Mesenchymal stem cell (in vitro differentiated cells and primary cell): Measurements from ENCODE around the gene MACROD2.
A peak's percentile ranks its signal among the peaks of the same experiment; 100 is the strongest.

Source experiments
- DNase-seq: peaks from one replicate; pipeline ENCODE4 v3.0.0-alpha.2; 2013
- H2AFZ ChIP-seq: one replicate; pipeline ENCODE4 v1.6.1; 2013; ENCODE audit warnings: low read depth, mild to moderate bottlenecking, control low read depth, inconsistent platforms, low read length, moderate library complexity
- H2AK5ac ChIP-seq: 2 replicates; pipeline ENCODE4 v1.6.1; 2013; ENCODE audit warnings: low read length, moderate library complexity, mild to moderate bottlenecking, inconsistent platforms; ENCODE audit not compliant: severe bottlenecking
- H2BK120ac ChIP-seq: one replicate; pipeline ENCODE4 v1.6.1; 2013; ENCODE audit warnings: low read depth, mild to moderate bottlenecking, inconsistent platforms, low read length, moderate library complexity
- H2BK12ac ChIP-seq, 2 experiments: one replicate each; pipeline ENCODE4 v1.6.1; 2013; ENCODE audit warnings: inconsistent platforms in 2 of 2, low read length in 2 of 2, mild to moderate bottlenecking in 2 of 2, moderate library complexity in 2 of 2, control low read depth in 1 of 2
- H2BK15ac ChIP-seq: one replicate; pipeline ENCODE4 v1.6.1; 2013; ENCODE audit warnings: mild to moderate bottlenecking, low read depth, inconsistent platforms; ENCODE audit not compliant: poor library complexity, severe bottlenecking
- H2BK5ac ChIP-seq: 2 replicates; pipeline ENCODE4 v1.6.1; 2013; ENCODE audit warnings: low read depth, mild to moderate bottlenecking, low read length, control low read depth, inconsistent platforms; ENCODE audit not compliant: poor library complexity, severe bottlenecking
- H3K14ac ChIP-seq, 2 experiments: one replicate each; pipeline ENCODE4 v1.6.1; 2013; ENCODE audit warnings: inconsistent platforms in 2 of 2, low read length in 2 of 2, control low read depth in 1 of 2, mild to moderate bottlenecking in 1 of 2, moderate library complexity in 1 of 2
- H3K18ac ChIP-seq, 2 experiments: one replicate each; pipeline ENCODE4 v1.6.1; 2013; ENCODE audit warnings: inconsistent platforms in 2 of 2, low read length in 2 of 2, control low read depth in 1 of 2, low read depth in 1 of 2, mild to moderate bottlenecking in 1 of 2
- H3K23ac ChIP-seq, 2 experiments: one replicate each; pipeline ENCODE4 v1.6.1; 2013; ENCODE audit warnings: inconsistent platforms in 2 of 2, low read length in 2 of 2, mild to moderate bottlenecking in 2 of 2, moderate library complexity in 2 of 2, control low read depth in 1 of 2
- H3K27ac ChIP-seq: 2 replicates; pipeline ENCODE4 v1.5.1; 2013; ENCODE audit warnings: mild to moderate bottlenecking, moderate library complexity, low read length, control low read depth, inconsistent platforms; ENCODE audit not compliant: poor library complexity, severe bottlenecking
- H3K27me3 ChIP-seq, 2 experiments: 2 replicates each; pipeline versions ENCODE4 v1.6.1 to v1.7.0; 2013; ENCODE audit warnings: low read length in 2 of 2, mild to moderate bottlenecking in 2 of 2, moderate library complexity in 2 of 2, control low read depth in 1 of 2, inconsistent platforms in 1 of 2; ENCODE audit not compliant: control insufficient read depth in 1 of 2, insufficient read depth in 1 of 2
- H3K36me3 ChIP-seq, 2 experiments: 2 replicates each; pipeline versions ENCODE4 v1.6.1 to v1.7.0; 2013; ENCODE audit warnings: low read length in 2 of 2, control low read depth in 1 of 2, inconsistent platforms in 1 of 2, low read depth in 1 of 2, mild to moderate bottlenecking in 1 of 2; ENCODE audit not compliant: insufficient read depth in 2 of 2, control insufficient read depth in 1 of 2
- H3K4ac ChIP-seq, 2 experiments: one replicate each; pipeline ENCODE4 v1.6.1; 2013; ENCODE audit warnings: inconsistent platforms in 2 of 2, low read length in 2 of 2, mild to moderate bottlenecking in 2 of 2, moderate library complexity in 2 of 2, control low read depth in 1 of 2, low read depth in 1 of 2
- H3K4me1 ChIP-seq: 2 replicates; pipeline ENCODE4 v1.6.1; 2013; ENCODE audit warnings: low read depth, low read length, control low read depth; ENCODE audit not compliant: control insufficient read depth, insufficient read depth
- H3K4me2 ChIP-seq: 2 replicates; pipeline ENCODE4 v1.6.1; 2013; ENCODE audit warnings: low read length, mild to moderate bottlenecking, inconsistent platforms; ENCODE audit not compliant: poor library complexity, severe bottlenecking
- H3K4me3 ChIP-seq, 2 experiments: 2 replicates each; pipeline versions ENCODE4 v1.5.1 to v1.7.0; 2013; ENCODE audit warnings: low read length in 2 of 2, mild to moderate bottlenecking in 2 of 2, control low read depth in 1 of 2, low read depth in 1 of 2; ENCODE audit not compliant: insufficient read depth in 1 of 2
- H3K79me1 ChIP-seq: replicated peaks from 2 replicates; pipeline ENCODE4 v1.6.1; 2013; ENCODE audit warnings: mild to moderate bottlenecking, control low read depth, low read length, inconsistent platforms; ENCODE audit not compliant: poor library complexity, severe bottlenecking
- H3K9ac ChIP-seq: 2 replicates; pipeline ENCODE4 v1.7.0; 2013; ENCODE audit warnings: mild to moderate bottlenecking, low read length, moderate library complexity
- H3K9me3 ChIP-seq: 2 replicates; pipeline ENCODE4 v1.7.0; 2013; ENCODE audit warnings: mild to moderate bottlenecking, low read length; ENCODE audit not compliant: control insufficient read depth
- H4K8ac ChIP-seq: one replicate; pipeline ENCODE4 v1.6.1; 2013; ENCODE audit warnings: inconsistent platforms, mild to moderate bottlenecking, low read length, moderate library complexity
- H4K91ac ChIP-seq: one replicate; pipeline ENCODE4 v1.6.1; 2013; ENCODE audit warnings: mild to moderate bottlenecking, low read length, inconsistent platforms
- WGBS: methylation state at CpG from one replicate; pipeline ENCODE4 v1.1.7; 2013; ENCODE audit warnings: mixed read lengths; 5-methylcytosine and 5-hydroxymethylcytosine counted together

MACROD2 gene

GRCh38 chr20:16062661-16063581 lies 2067.6 kb downstream of the MACROD2 start:
- peaks cover 7% of the 10 kb centered on the region for H3K4me1 ChIP-seq
- no peak overlapping the region for H3K27ac ChIP-seq
- H3K23ac ChIP-seq, result no peak overlapping the region
- WGBS, result 58% methylated on average over 7 of the region's 10 CpGs
- no peak overlapping the region for H2BK15ac ChIP-seq
- H2AFZ ChIP-seq, result no peak overlapping the region
- H3K14ac ChIP-seq, result no peak overlapping the region
- no peak overlapping the region for H3K4me2 ChIP-seq
- peaks cover under 1% of the 10 kb centered on the region for H3K9me3 ChIP-seq
- H4K91ac ChIP-seq, result no peak overlapping the region
- H2BK12ac ChIP-seq, result no peak overlapping the region
- no peaks in the 10 kb centered on the region for H3K36me3 ChIP-seq
- H3K4me3 ChIP-seq, result no peak overlapping the region
- no peak overlapping the region for H2BK120ac ChIP-seq
- H2AK5ac ChIP-seq, result no peak overlapping the region
- no peak overlapping the region for H3K4ac ChIP-seq
- no peak for DNase-seq
- no peak overlapping the region for H2BK5ac ChIP-seq
- H3K9ac ChIP-seq, result no peak overlapping the region
- no peaks in the 10 kb centered on the region for H3K79me1 ChIP-seq
- H3K18ac ChIP-seq, result no peak overlapping the region
- no peak overlapping the region for H4K8ac ChIP-seq
- H3K27me3 ChIP-seq, result no peaks in the 10 kb centered on the region

GRCh38 chr20:16063881-16064280 lies 2068.6 kb downstream of the MACROD2 start:
- H3K14ac ChIP-seq, result no peak overlapping the region
- H3K4me1 ChIP-seq, result peaks cover 7% of the 10 kb centered on the region
- H3K4me2 ChIP-seq, result no peak overlapping the region
- no peak overlapping the region for H2BK15ac ChIP-seq
- H2AFZ ChIP-seq, result no peak overlapping the region
- 74% methylated on average over 2 of the region's 2 CpGs for WGBS
- no peak overlapping the region for H3K27ac ChIP-seq
- H2AK5ac ChIP-seq, result no peak overlapping the region
- no peak overlapping the region for H3K23ac ChIP-seq
- H2BK120ac ChIP-seq, result no peak overlapping the region
- H3K9ac ChIP-seq, result no peak overlapping the region
- H4K8ac ChIP-seq, result no peak overlapping the region
- H3K4me3 ChIP-seq, result no peak overlapping the region
- H2BK5ac ChIP-seq, result no peak overlapping the region
- no peaks in the 10 kb centered on the region for H3K36me3 ChIP-seq
- no peak overlapping the region for H4K91ac ChIP-seq
- H2BK12ac ChIP-seq, result no peak overlapping the region
- no peaks in the 10 kb centered on the region for H3K27me3 ChIP-seq
- no peak for DNase-seq
- H3K79me1 ChIP-seq, result no peaks in the 10 kb centered on the region
- peaks cover 4% of the 10 kb centered on the region for H3K9me3 ChIP-seq
- no peak overlapping the region for H3K4ac ChIP-seq
- H3K18ac ChIP-seq, result no peak overlapping the region

- no peak overlapping the region for H3K4ac ChIP-seq
- H3K23ac ChIP-seq, result no peak overlapping the region
- H2AK5ac ChIP-seq, result peak overlapping the region; percentile 29
- H3K27ac ChIP-seq, result no peak overlapping the region
- no peak overlapping the region for H4K8ac ChIP-seq
- no peak for DNase-seq
- WGBS, result 57% methylated on average over 3 of the region's 3 CpGs
- no peak overlapping the region for H3K14ac ChIP-seq
- H2BK12ac ChIP-seq, result no peak overlapping the region
- no peak overlapping the region for H3K4me3 ChIP-seq
- H3K4me2 ChIP-seq, result no peak overlapping the region
- H2AFZ ChIP-seq, result no peak overlapping the region
- no peaks in the 10 kb centered on the region for H3K36me3 ChIP-seq
- H3K9ac ChIP-seq, result no peak overlapping the region
- H2BK120ac ChIP-seq, result no peak overlapping the region
- H3K27me3 ChIP-seq, result no peaks in the 10 kb centered on the region
- H3K4me1 ChIP-seq, result peaks cover 7% of the 10 kb centered on the region
- no peak overlapping the region for H3K18ac ChIP-seq
- H2BK15ac ChIP-seq, result no peak overlapping the region
- peaks cover 7% of the 10 kb centered on the region for H3K9me3 ChIP-seq
- no peak overlapping the region for H4K91ac ChIP-seq
- H2BK5ac ChIP-seq, result no peak overlapping the region
- no peaks in the 10 kb centered on the region for H3K79me1 ChIP-seq
Measured at GRCh38 chr20:16064989-16065707, 2069.8 kb downstream of the MACROD2 start.

GRCh38 chr20:16066571-16066970 lies 2071.3 kb downstream of the MACROD2 start:
- Histone ChIP-seq H3K4ac (no peak overlapping the region), H3K36me3 (no peaks in the 10 kb centered on the region), H2BK12ac (no peak overlapping the region), H3K14ac (no peak overlapping the region), H2BK120ac (no peak overlapping the region), H2AK5ac (no peak overlapping the region), H3K27ac (no peak overlapping the region), H4K91ac (no peak overlapping the region), H3K27me3 (no peaks in the 10 kb centered on the region), H3K4me1 (peaks cover 7% of the 10 kb centered on the region), H4K8ac (no peak overlapping the region), H3K23ac (no peak overlapping the region), H3K4me3 (no peak overlapping the region), H3K9ac (no peak overlapping the region), H2BK5ac (no peak overlapping the region), H2BK15ac (no peak overlapping the region), H3K18ac (no peak overlapping the region), H3K4me2 (no peak overlapping the region), H3K9me3 (peaks cover 9% of the 10 kb centered on the region), H3K79me1 (no peaks in the 10 kb centered on the region), H2AFZ (no peak overlapping the region)
- WGBS, result 63% methylated on average over 5 of the region's 5 CpGs
- DNase-seq, result no peak
